AG04450 (cell line): ENCODE results near the gene L2HGDH. TPM values are rescaled to one million over a fixed set of nuclear protein-coding genes. Genes with fewer than 3 reads are reported as not detected.

ENCODE experiments used
- CTCF ChIA-PET: fragments of 300-600, 350-600 bp; formaldehyde crosslinking; extraction: SDS; loops from one replicate; lab custom pipeline; 2022; ENCODE audit warnings: antibody characterized with exemption, inconsistent platforms; lab: Charles Lee
- POLR2A ChIA-PET: fragments of 350-600 bp; formaldehyde crosslinking; extraction: SDS; loops from one replicate; lab custom pipeline; 2021; ENCODE audit warnings: antibody characterized with exemption, inconsistent platforms; lab: Yijun Ruan, JAX
- DNase-seq: peaks from one replicate; pipeline ENCODE4 v3.0.0-alpha.2; 2011; ENCODE audit warnings: low read depth, low spot score
- H3K27ac ChIP-seq: one replicate; pipeline ENCODE4 v1.5.1; 2012; ENCODE audit warnings: low read depth, low read length, control low read depth
- H3K27me3 ChIP-seq: one replicate; pipeline ENCODE4 v1.6.0; 2012; ENCODE audit warnings: low read length; ENCODE audit not compliant: control insufficient read depth, insufficient read depth
- H3K4me3 ChIP-seq: 2 replicates; pipeline ENCODE4 v1.5.1; 2011; ENCODE audit warnings: mild to moderate bottlenecking, low read depth, low read length, control low read depth
- H3K9me3 ChIP-seq: 2 replicates; pipeline ENCODE4 v1.5.1; 2012; ENCODE audit warnings: low read length; ENCODE audit not compliant: control insufficient read depth, insufficient read depth
- polyA plus RNA-seq: library from polyadenylated mRNA; depleted of rRNA; stranded (reverse); fragments of >200 nt; gene quantifications from 2 replicates; pipeline ENCODE4 v1.2.3, GENCODE V29; 2011
- TF ChIP-seq, protein P1 (sequence below): IDR thresholded peaks from 2 replicates; pipeline ENCODE4 v1.5.1; 2011; ENCODE audit warnings: low read depth, low read length, control low read depth, inconsistent platforms

Gene L2HGDH
- polyA plus RNA-seq, 1 experiment, result 3.6 TPM

DNA sequence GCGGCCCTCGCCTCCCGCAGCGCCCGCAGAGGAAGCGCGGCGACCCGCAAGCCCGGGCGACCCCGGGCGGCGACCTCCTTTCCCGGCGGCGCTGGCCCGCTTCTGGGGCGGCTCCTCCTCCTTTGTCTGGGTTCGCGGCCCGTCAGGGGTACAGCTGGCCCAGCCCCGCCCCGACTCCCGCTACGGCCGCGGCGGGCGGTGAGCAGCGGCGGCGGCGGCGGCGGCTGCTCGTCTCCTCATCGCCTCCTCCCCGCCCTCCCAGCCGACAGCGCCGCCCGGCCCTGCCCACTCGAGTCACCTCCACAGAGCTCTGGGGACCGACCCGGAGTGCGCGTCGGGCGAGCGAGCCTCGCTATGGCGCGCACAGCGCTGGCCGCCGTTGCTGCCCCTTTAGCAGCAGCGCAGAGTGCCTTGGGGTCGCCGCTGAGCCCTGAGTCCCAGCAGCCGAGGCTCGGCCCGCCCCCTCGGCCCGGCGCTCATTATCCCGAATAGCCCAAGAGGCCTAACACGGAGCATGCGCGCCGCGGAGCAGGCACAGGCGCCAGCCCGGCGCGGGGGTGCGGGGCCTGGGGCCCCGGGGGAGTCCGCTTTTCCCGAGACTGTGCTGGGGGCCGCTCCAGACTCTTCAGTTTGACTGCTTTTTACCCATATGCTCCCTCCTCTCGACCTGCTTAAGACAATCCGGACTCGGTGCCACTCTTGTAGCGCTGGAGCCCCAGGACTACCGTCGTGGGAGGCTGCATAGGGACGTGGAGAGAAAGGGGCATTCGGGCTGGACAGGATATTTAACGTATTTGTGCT, 80.4 kb downstream of the L2HGDH start, which contains the start of gene SOS2:
SOS2 (minus strand) TSS at position 104 of the 801 bp plus-strand sequence. CDS start 295 bp downstream, outside the sequence.
- peak within 1 kb of the TSS; percentile 77 for H3K4me3 ChIP-seq
- TF ChIP-seq, protein P1, sequence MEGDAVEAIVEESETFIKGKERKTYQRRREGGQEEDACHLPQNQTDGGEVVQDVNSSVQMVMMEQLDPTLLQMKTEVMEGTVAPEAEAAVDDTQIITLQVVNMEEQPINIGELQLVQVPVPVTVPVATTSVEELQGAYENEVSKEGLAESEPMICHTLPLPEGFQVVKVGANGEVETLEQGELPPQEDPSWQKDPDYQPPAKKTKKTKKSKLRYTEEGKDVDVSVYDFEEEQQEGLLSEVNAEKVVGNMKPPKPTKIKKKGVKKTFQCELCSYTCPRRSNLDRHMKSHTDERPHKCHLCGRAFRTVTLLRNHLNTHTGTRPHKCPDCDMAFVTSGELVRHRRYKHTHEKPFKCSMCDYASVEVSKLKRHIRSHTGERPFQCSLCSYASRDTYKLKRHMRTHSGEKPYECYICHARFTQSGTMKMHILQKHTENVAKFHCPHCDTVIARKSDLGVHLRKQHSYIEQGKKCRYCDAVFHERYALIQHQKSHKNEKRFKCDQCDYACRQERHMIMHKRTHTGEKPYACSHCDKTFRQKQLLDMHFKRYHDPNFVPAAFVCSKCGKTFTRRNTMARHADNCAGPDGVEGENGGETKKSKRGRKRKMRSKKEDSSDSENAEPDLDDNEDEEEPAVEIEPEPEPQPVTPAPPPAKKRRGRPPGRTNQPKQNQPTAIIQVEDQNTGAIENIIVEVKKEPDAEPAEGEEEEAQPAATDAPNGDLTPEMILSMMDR, result no peak
- no peaks in the 10 kb centered on the region for H3K27me3 ChIP-seq
- peak; percentile 39 for DNase-seq
- H3K9me3 ChIP-seq, result no peaks in the 10 kb centered on the region; the same call in 1 of the 2 replicates
- ChIA-PET CTCF (interaction anchor here (0.5 to 0.8 kb wide), 2 partner anchors 56 to 370 kb away, joined by 3 read pairs; no protein-coding TSS in a partner anchor), POLR2A (interaction anchor here (0.5 to 1.2 kb wide), 4 partner anchors 18 to 539 kb away, joined by 3 read pairs; no protein-coding TSS in a partner anchor)
- H3K27ac ChIP-seq, result peak within 1 kb of the TSS; percentile 93

DNA sequence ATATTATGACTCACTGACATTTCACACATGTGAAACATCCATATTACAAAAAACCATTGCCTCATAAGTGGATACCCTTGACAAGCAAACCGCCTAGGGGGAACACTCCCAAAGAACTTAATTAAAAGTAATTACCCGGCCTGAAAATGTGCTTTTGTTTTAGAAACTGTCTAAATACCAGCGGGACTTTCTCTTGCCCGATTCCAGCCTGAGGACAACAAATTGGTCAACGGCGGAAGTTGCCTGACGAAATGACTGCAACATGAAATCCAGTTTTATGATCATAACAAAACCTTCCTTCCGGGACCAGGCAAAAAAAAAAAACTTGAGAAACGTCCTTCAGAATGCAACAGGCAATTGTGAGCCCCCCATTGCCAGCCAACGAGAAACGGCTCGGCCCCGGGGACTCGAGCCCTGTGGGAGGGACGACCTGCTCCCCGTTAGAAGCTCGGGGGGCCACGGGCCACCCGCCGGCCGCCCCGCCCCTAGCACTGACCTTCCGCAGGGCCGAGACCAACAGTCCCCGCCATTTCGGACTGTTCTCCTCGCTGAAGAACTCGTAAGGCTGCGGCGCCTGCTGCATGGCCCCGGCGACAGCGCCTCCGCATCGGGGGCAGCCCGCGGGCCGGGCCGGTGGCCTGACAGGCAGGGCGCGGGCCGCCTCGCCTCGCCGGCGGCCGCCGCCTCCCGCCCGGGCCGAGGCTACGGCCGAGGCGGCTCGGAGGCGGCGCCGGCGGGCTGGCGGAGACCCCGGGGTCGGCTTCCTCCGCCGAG, 81.1 kb downstream of the L2HGDH start:
- POLR2A ChIA-PET, result interaction anchor here (0.5 to 1.2 kb wide), 5 partner anchors 19 to 633 kb away, joined by 3 read pairs; no protein-coding TSS in a partner anchor
- CTCF ChIA-PET, result interaction anchor here (0.5 kb wide), 1 partner anchor 55 kb away, joined by 3 read pairs; no protein-coding TSS in a partner anchor
- Histone ChIP-seq H3K27ac (peak overlapping the region; percentile 93), H3K27me3 (no peaks in the 10 kb centered on the region), H3K9me3 (no peaks in the 10 kb centered on the region; the same call in 1 of the 2 replicates), H3K4me3 (peak overlapping the region; percentile 77)
- TF ChIP-seq, protein P1, result no peak
- peak; percentile 7 for DNase-seq

DNA sequence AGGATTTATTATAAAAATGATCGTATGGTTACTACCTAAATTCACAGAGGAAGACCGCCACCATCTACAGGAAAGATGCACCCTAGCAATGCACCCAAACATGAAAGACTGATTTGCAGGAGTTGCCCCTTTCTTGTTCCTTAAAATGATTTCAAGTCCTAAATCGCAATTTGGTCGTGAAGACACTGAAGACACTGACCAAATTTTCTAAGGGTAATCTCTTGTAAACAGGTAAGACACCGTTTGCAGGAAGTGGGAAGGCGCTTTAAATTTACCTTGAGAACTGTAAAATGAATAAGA, 81.7 kb downstream of the L2HGDH start:
- DNase-seq, result no peak
- POLR2A ChIA-PET, result interaction anchor here (0.6 kb wide), 1 partner anchor 634 kb away, joined by 3 read pairs; no protein-coding TSS in a partner anchor
- Histone ChIP-seq H3K4me3 (peak overlapping the region; percentile 77), H3K27me3 (no peaks in the 10 kb centered on the region), H3K9me3 (no peaks in the 10 kb centered on the region; the same call in 1 of the 2 replicates), H3K27ac (no peak overlapping the region)
- TF ChIP-seq, protein P1, result no peak
- CTCF ChIA-PET, result no interaction called here

DNA sequence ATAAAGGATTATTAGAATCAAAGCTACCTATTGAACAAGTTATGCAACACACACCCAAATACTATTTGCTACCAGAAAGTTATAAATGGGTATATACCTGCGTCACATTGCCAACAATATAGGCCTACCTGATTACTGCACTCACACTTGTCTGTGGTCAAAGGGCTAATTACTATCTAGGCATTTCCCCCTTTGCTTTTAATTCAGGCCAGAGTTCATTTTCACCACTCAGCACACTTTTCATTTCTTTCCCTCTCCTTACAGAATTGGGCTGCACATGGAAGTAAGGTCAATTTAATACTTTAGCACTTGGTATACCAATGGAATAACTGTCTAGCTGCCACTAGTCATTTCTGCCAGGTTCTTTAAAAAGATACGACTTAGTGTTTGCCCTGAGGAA, 82.3 kb downstream of the L2HGDH start:
- TF ChIP-seq, protein P1, result no peak
- CTCF ChIA-PET, result interaction anchor here (0.6 kb wide), 1 partner anchor 450 kb away, joined by 3 read pairs; no protein-coding TSS in a partner anchor
- Histone ChIP-seq H3K27ac (no peak overlapping the region), H3K4me3 (peak overlapping the region; percentile 77), H3K27me3 (no peaks in the 10 kb centered on the region), H3K9me3 (no peaks in the 10 kb centered on the region; the same call in 1 of the 2 replicates)
- POLR2A ChIA-PET, result no interaction called here
- no peak for DNase-seq
